Measurements from ENCODE around the gene NUP62CL. TPM values are rescaled to one million over a fixed set of nuclear protein-coding genes. Genes with fewer than 3 reads are reported as not detected.

NUP62CL gene
- total RNA-seq, 2 donors from 2014 or later = 6.4 to 12.5 TPM

- Mint-ChIP-seq H3K27ac (no peak overlapping the region), H3K9me3 (peaks cover 31% of the 10 kb centered on the region), H3K4me3 (no peak overlapping the region), H3K36me3 (ENCODE audit: low read depth) (peaks cover 31% of the 10 kb centered on the region), H3K27me3 (ENCODE audit: insufficient read depth) (no peaks in the 10 kb centered on the region), H3K4me1 (no peaks in the 10 kb centered on the region)
- H3K4me3 ChIP-seq (ENCODE audit: low read length) = no peak overlapping the region
- no peak for TF ChIP-seq CTCF (conservative IDR thresholded peaks at IDR 0.05)
- WGBS, 2 experiments (ENCODE audit: insufficient coverage in 1 of 2, insufficient read length in 1 of 2) = 91% methylated on average over 1 of the region's 1 CpG; no CpG with 5 or more reads in 1 of the 2 experiments
- H3K9ac ChIP-seq (ENCODE audit: extremely low read depth, low read length, poor library complexity, severe bottlenecking) = no peak overlapping the region
- H3K36me3 ChIP-seq (ENCODE audit: control insufficient read depth, insufficient read depth, low read length) = peaks cover 34% of the 10 kb centered on the region
- no peaks in the 10 kb centered on the region for H3K4me1 ChIP-seq (ENCODE audit: control insufficient read depth, insufficient read depth, low read length)
- H3K9me3 ChIP-seq (ENCODE audit: control insufficient read depth, low read length) = no peaks in the 10 kb centered on the region
- H3K27me3 ChIP-seq (ENCODE audit: control insufficient read depth, insufficient read depth, low read length, poor library complexity, severe bottlenecking) = no peaks in the 10 kb centered on the region
- DNase-seq = no peak
- no peak overlapping the region for H3K27ac ChIP-seq (ENCODE audit: low read depth, low read length)
Observed at GRCh38 chrX:107107459-107107858, 98.8 kb downstream of the NUP62CL start.

GRCh38 chrX:107102980-107103379 lies 103.3 kb downstream of the NUP62CL start:
- Mint-ChIP-seq H3K9me3 (peaks cover 40% of the 10 kb centered on the region), H3K4me1 (no peaks in the 10 kb centered on the region), H3K4me3 (no peak overlapping the region), H3K27me3 (ENCODE audit: insufficient read depth) (no peaks in the 10 kb centered on the region), H3K36me3 (ENCODE audit: low read depth) (peaks cover 24% of the 10 kb centered on the region), H3K27ac (no peak overlapping the region)
- no peaks in the 10 kb centered on the region for H3K9me3 ChIP-seq (ENCODE audit: control insufficient read depth, low read length)
- no peak overlapping the region for H3K27ac ChIP-seq (ENCODE audit: low read depth, low read length)
- no peaks in the 10 kb centered on the region for H3K27me3 ChIP-seq (ENCODE audit: control insufficient read depth, insufficient read depth, low read length, poor library complexity, severe bottlenecking)
- no peak for TF ChIP-seq CTCF (conservative IDR thresholded peaks at IDR 0.05)
- H3K4me3 ChIP-seq (ENCODE audit: low read length) = no peak overlapping the region
- H3K36me3 ChIP-seq (ENCODE audit: control insufficient read depth, insufficient read depth, low read length) = peaks cover 20% of the 10 kb centered on the region
- H3K4me1 ChIP-seq (ENCODE audit: control insufficient read depth, insufficient read depth, low read length) = no peaks in the 10 kb centered on the region
- DNase-seq = no peak
- WGBS, 2 experiments (ENCODE audit: insufficient coverage in 1 of 2, insufficient read length in 1 of 2) = no CpG with 5 or more reads among the region's 1 CpG
- no peak overlapping the region for H3K9ac ChIP-seq (ENCODE audit: extremely low read depth, low read length, poor library complexity, severe bottlenecking)

- no peak overlapping the region for H3K4me3 Mint-ChIP-seq
- peaks cover 51% of the 10 kb centered on the region for H3K9me3 Mint-ChIP-seq
Observed at GRCh38 chrX:107076158-107076557, 130.1 kb downstream of the NUP62CL start.

More at GRCh38 chrX:107076158-107076557, 130.1 kb downstream of the NUP62CL start:
- Histone ChIP-seq H3K9me3 (ENCODE audit: control insufficient read depth, low read length) (no peaks in the 10 kb centered on the region), H3K27ac (ENCODE audit: low read depth, low read length) (no peak overlapping the region), H3K4me1 (ENCODE audit: control insufficient read depth, insufficient read depth, low read length) (no peaks in the 10 kb centered on the region), H3K4me3 (ENCODE audit: low read length) (no peak overlapping the region), H3K9ac (ENCODE audit: extremely low read depth, low read length, poor library complexity, severe bottlenecking) (no peak overlapping the region), H3K27me3 (ENCODE audit: control insufficient read depth, insufficient read depth, low read length, poor library complexity, severe bottlenecking) (no peaks in the 10 kb centered on the region), H3K36me3 (ENCODE audit: control insufficient read depth, insufficient read depth, low read length) (peaks cover 5% of the 10 kb centered on the region)
- WGBS, 2 experiments (ENCODE audit: insufficient coverage in 1 of 2, insufficient read length in 1 of 2) = 81 to 100% methylated on average over 1 to 2 of the region's 6 CpGs
- no peak for DNase-seq
- no peak for TF ChIP-seq CTCF (conservative IDR thresholded peaks at IDR 0.05)
- no peaks in the 10 kb centered on the region for H3K4me1 Mint-ChIP-seq
- H3K36me3 Mint-ChIP-seq (ENCODE audit: low read depth) = peaks cover 15% of the 10 kb centered on the region
- no peak overlapping the region for H3K27ac Mint-ChIP-seq
- H3K27me3 Mint-ChIP-seq (ENCODE audit: insufficient read depth) = no peaks in the 10 kb centered on the region

Other genes starting within 250 kb of the NUP62CL start
- 1 to 10 TPM; 3.4 TPM for gene MORC4, start 206.2 kb downstream of the NUP62CL start, total RNA-seq
- gene RBM41, start 87.6 kb downstream of the NUP62CL start, total RNA-seq = 10 to 100 TPM; 25.3 to 26.1 TPM
- gene DNAAF6, start 178 bp upstream of the NUP62CL start, total RNA-seq = not detected
- gene FRMPD3, start 243.2 kb upstream of the NUP62CL start, total RNA-seq = under 1 TPM in 1 of 2 donors, not detected in 1; 0.24 TPM

Data from endodermal cell (in vitro differentiated cells).